ENCODE measurements around the gene MYL6. TPM values are rescaled to one million over a fixed set of nuclear protein-coding genes. Genes with fewer than 3 reads are reported as not detected.
"Not testable (repeated sequence)": the region's sequence is repeated elsewhere in the genome, so short reads cannot be mapped to it uniquely, and the experiment has no call there.

MYL6 gene
- total RNA-seq, 2 experiments from 2014 or later = 1,307 to 1,412 TPM

GRCh38 chr12:56154246-56154771, 3.9 kb upstream of the MYL6 start:
- CTCF ChIA-PET = interaction anchor here (0.8 to 3.3 kb wide), 6 partner anchors 9 to 35 kb away, joined by 3 to 19 read pairs (median 4); partner anchors contain the start of genes ESYT1 and SMARCC2
- Mint-ChIP-seq H3K4me3 (no peak overlapping the region), H3K4me1 (peaks cover 47% of the 10 kb centered on the region), H3K27me3 (no peaks in the 10 kb centered on the region), H3K27ac (peak overlapping the region; percentile 45), H3K9me3 (ENCODE audit: low read depth) (no peaks in the 10 kb centered on the region), H3K36me3 (peaks cover 20% of the 10 kb centered on the region)
- DNase-seq (no peak), ATAC-seq (no peak)

GRCh38 chr12:56154818-56155217, 3.3 kb upstream of the MYL6 start:
- Mint-ChIP-seq H3K36me3 (peaks cover 25% of the 10 kb centered on the region), H3K27ac (peak overlapping the region; percentile 9), H3K27me3 (no peaks in the 10 kb centered on the region), H3K4me3 (no peak overlapping the region), H3K9me3 (ENCODE audit: low read depth) (no peaks in the 10 kb centered on the region), H3K4me1 (peaks cover 50% of the 10 kb centered on the region)
- CTCF ChIA-PET = interaction anchor here (0.8 to 3.3 kb wide), 7 partner anchors 8 to 36 kb away, joined by 3 to 19 read pairs (median 5); partner anchors contain the start of genes ESYT1, SMARCC2 and ZC3H10
- ATAC-seq (no peak), DNase-seq (no peak)

GRCh38 chr12:56155256-56155845, 2.8 kb upstream of the MYL6 start:
- Mint-ChIP-seq H3K4me3 (no peak overlapping the region), H3K9me3 (ENCODE audit: low read depth) (no peaks in the 10 kb centered on the region), H3K4me1 (peaks cover 52% of the 10 kb centered on the region), H3K27me3 (no peaks in the 10 kb centered on the region), H3K27ac (peak overlapping the region; percentile 14), H3K36me3 (peaks cover 30% of the 10 kb centered on the region)
- CTCF ChIA-PET = interaction anchor here (0.8 to 3.3 kb wide), 7 partner anchors 8 to 37 kb away, joined by 3 to 19 read pairs (median 5); partner anchors contain the start of genes ESYT1, SMARCC2 and ZC3H10
- DNase-seq (no peak), ATAC-seq (no peak)

GRCh38 chr12:56156464-56157200, 1.5 kb upstream of the MYL6 start:
- peaks cover 52% of the 10 kb centered on the region for H3K4me1 Mint-ChIP-seq

GRCh38 chr12:56157201-56158028, 744 bp upstream of the MYL6 start:
- Mint-ChIP-seq H3K27me3 (no peaks in the 10 kb centered on the region), H3K9me3 (ENCODE audit: low read depth) (no peaks in the 10 kb centered on the region), H3K36me3 (peaks cover 48% of the 10 kb centered on the region), H3K4me1 (peaks cover 55% of the 10 kb centered on the region), H3K4me3 (peak overlapping the region; percentile 94), H3K27ac (peak overlapping the region; percentile 96)
- CTCF ChIA-PET = interaction anchor here (1.4 to 7.5 kb wide), 6 partner anchors 29 to 419 kb away, joined by 6 to 61 read pairs (median 18); partner anchors contain the start of genes ESYT1, RPL41, SMARCC2 and ZC3H10
- ATAC-seq = peak; percentile 40
- DNase-seq = peak; percentile 78

More at GRCh38 chr12:56156464-56157200, 1.5 kb upstream of the MYL6 start:
- peak overlapping the region; percentile 96 for H3K27ac Mint-ChIP-seq
- H3K36me3 Mint-ChIP-seq = peaks cover 41% of the 10 kb centered on the region
- not testable (repeated sequence) for ATAC-seq; DNase-seq; H3K9me3 Mint-ChIP-seq (ENCODE audit: low read depth); H3K27me3 Mint-ChIP-seq
- peak overlapping the region; percentile 94 for H3K4me3 Mint-ChIP-seq
- CTCF ChIA-PET = interaction anchor here (0.7 to 3.3 kb wide), 4 partner anchors 27 to 38 kb away, joined by 3 to 15 read pairs (median 6); partner anchors contain the start of genes ESYT1, SMARCC2 and ZC3H10

GRCh38 chr12:56158926-56159461, 835 bp downstream of the MYL6 start:
- Mint-ChIP-seq H3K27ac (peak overlapping the region; percentile 96), H3K27me3 (no peaks in the 10 kb centered on the region), H3K9me3 (ENCODE audit: low read depth) (no peaks in the 10 kb centered on the region), H3K4me3 (peak overlapping the region; percentile 94), H3K36me3 (peaks cover 59% of the 10 kb centered on the region), H3K4me1 (peaks cover 46% of the 10 kb centered on the region)
- CTCF ChIA-PET = interaction anchor here (0.8 to 7.5 kb wide), 8 partner anchors 11 to 420 kb away, joined by 3 to 61 read pairs (median 8); partner anchors contain the start of genes ESYT1, RPL41, SMARCC2 and ZC3H10
- ATAC-seq (peak; percentile 8), DNase-seq (peak; percentile 59)

GRCh38 chr12:56159482-56160192, 1.5 kb downstream of the MYL6 start:
- Mint-ChIP-seq H3K36me3 (peaks cover 62% of the 10 kb centered on the region), H3K9me3 (ENCODE audit: low read depth) (no peaks in the 10 kb centered on the region), H3K27me3 (no peaks in the 10 kb centered on the region), H3K4me3 (peak overlapping the region; percentile 94), H3K27ac (peak overlapping the region; percentile 96), H3K4me1 (peaks cover 43% of the 10 kb centered on the region)
- CTCF ChIA-PET = interaction anchor here (0.8 to 7.5 kb wide), 8 partner anchors 10 to 421 kb away, joined by 3 to 61 read pairs (median 8); partner anchors contain the start of genes ESYT1, RPL41, SMARCC2 and ZC3H10
- no peak for ATAC-seq
- DNase-seq = no peak

GRCh38 chr12:56160193-56160763, 2.1 kb downstream of the MYL6 start:
- Mint-ChIP-seq H3K27ac (peak overlapping the region; percentile 96), H3K4me1 (peaks cover 41% of the 10 kb centered on the region), H3K4me3 (peak overlapping the region; percentile 94), H3K9me3 (ENCODE audit: low read depth) (no peaks in the 10 kb centered on the region), H3K36me3 (peaks cover 66% of the 10 kb centered on the region), H3K27me3 (no peaks in the 10 kb centered on the region)
- CTCF ChIA-PET = interaction anchor here (0.8 to 7.5 kb wide), 5 partner anchors 9 to 42 kb away, joined by 3 to 61 read pairs (median 20); partner anchors contain the start of genes ESYT1, RPL41, SMARCC2 and ZC3H10
- peak; percentile 83 for DNase-seq
- ATAC-seq = peak; percentile 43

GRCh38 chr12:56160894-56161689, 2.9 kb downstream of the MYL6 start:
- Mint-ChIP-seq H3K27ac (peak overlapping the region; percentile 96), H3K4me3 (peak overlapping the region; percentile 94), H3K27me3 (no peaks in the 10 kb centered on the region), H3K36me3 (peaks cover 67% of the 10 kb centered on the region), H3K4me1 (peaks cover 36% of the 10 kb centered on the region), H3K9me3 (ENCODE audit: low read depth) (no peaks in the 10 kb centered on the region)
- ATAC-seq = no peak
- CTCF ChIA-PET = interaction anchor here (0.6 to 7.5 kb wide), 9 partner anchors 9 to 114 kb away, joined by 3 to 61 read pairs (median 7); partner anchors contain the start of genes ESYT1, MYL6B, RNF41 and RPL41
- no peak for DNase-seq

GRCh38 chr12:56161690-56162351, 3.7 kb downstream of the MYL6 start:
- peak overlapping the region; percentile 96 for H3K27ac Mint-ChIP-seq
- no peak for ATAC-seq

More at GRCh38 chr12:56161690-56162351, 3.7 kb downstream of the MYL6 start:
- DNase-seq = no peak
- Mint-ChIP-seq H3K9me3 (ENCODE audit: low read depth) (no peaks in the 10 kb centered on the region), H3K36me3 (peaks cover 67% of the 10 kb centered on the region), H3K27me3 (no peaks in the 10 kb centered on the region), H3K4me3 (peak overlapping the region; percentile 94), H3K4me1 (peaks cover 36% of the 10 kb centered on the region)
- CTCF ChIA-PET = interaction anchor here (0.6 to 7.5 kb wide), 12 partner anchors 10 to 163 kb away, joined by 3 to 61 read pairs (median 6); partner anchors contain the start of genes ESYT1, MYL6B, RNF41 and RPL41
